ENCODE measurements around the gene LY9. TPM values are rescaled to one million over a fixed set of nuclear protein-coding genes. Genes with fewer than 3 reads are reported as not detected.
"Not testable (repeated sequence)": the region's sequence is repeated elsewhere in the genome, so short reads cannot be mapped to it uniquely, and the experiment has no call there.

The LY9 gene
- total RNA-seq, 3 donors from 2014 or later: 1.3 to 2.5 (median 2.3) TPM

DNA sequence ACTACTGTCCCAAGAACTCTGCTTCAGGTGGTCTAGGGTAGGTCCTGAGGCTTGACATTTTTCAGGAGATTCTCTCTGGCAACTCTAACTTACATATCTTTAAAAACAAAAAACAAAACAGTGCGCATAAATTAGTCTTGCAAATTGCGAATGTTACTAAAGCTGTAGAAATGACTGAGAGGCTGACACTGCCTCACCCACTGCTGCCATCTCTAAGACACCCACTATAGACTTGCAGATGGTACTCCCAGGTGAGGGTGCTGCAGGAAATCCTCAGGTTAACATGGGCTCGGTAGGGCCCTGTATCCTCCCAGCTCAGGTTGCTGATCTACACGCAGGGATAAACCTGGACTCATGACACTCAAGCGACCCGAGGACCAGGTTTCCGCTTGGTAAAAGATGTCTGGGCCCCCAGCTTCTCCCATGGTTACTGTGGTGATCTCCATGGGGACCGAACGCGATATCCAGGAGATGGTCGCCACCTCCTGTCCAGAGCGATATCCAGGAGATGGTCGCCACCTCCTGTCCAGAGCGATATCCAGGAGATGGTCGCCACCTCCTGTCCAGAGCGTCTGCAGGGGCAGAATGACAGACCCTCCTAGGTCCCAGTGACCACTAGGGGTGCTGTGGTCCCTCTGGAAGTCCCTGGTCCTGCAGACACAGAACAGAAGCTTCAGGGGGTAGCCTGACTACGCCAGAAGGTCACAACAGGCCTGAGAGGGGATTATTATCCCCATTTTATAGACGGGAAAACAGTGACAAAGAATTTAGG is 16.2 kb upstream of the LY9 start:
- intact Hi-C loops (cut with DNase I, micrococcal nuclease): no loop called here
- peaks cover 21% of the 10 kb centered on the region for H3K4me1 ChIP-seq (ENCODE audit: low read depth)
- DNase-seq: peak in 1 of 3 donors; percentile 30
- H3K9me3 ChIP-seq: no peaks in the 10 kb centered on the region
- no peak for ATAC-seq
- no peak overlapping the region for H3K4me3 ChIP-seq
- no peaks in the 10 kb centered on the region for H3K36me3 ChIP-seq (ENCODE audit: low read depth)
- TF ChIP-seq CTCF (IDR thresholded peaks at IDR 0.05): no peak

- intact Hi-C loops (cut with DNase I, micrococcal nuclease): no loop called here
- Histone ChIP-seq H3K36me3 (ENCODE audit: low read depth) (no peaks in the 10 kb centered on the region), H3K4me1 (ENCODE audit: low read depth) (peaks cover 21% of the 10 kb centered on the region), H3K4me3 (no peak overlapping the region), H3K9me3 (no peaks in the 10 kb centered on the region)
- no peak for DNase-seq
- no peak for TF ChIP-seq CTCF (IDR thresholded peaks at IDR 0.05)
- no peak for ATAC-seq
Observed at GRCh38 chr1:160780398-160780755, 15.6 kb upstream of the LY9 start.

DNA sequence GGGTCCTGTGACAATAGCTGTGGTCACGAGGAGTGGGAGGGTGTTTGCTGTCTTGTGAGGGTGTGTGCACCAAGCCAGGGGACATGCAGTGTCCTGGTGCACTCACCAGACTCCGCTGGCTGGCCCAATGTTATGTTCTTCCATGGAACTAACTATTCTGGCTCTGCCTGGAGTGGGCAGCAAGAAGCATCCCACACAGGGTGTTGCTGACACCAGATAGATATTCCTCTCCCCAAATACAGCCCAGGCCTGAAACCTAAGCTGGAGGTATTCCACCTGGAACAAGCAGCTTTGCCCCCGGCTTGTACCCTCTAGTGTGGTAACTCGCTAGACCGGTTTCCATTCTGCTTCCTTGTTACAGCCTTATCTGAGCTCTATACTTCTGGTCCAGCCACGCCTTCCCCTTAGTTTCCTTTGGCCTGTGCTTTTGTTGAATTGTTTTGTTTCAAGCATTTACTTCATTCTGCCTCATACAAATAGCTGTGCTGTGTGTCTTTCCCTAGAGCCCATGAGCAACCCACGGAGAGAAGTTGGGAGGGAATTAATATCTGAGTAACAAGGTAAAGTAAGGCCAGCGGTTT is 14.7 kb upstream of the LY9 start:
- peaks cover 1% of the 10 kb centered on the region for H3K9me3 ChIP-seq
- no peak for TF ChIP-seq CTCF (IDR thresholded peaks at IDR 0.05)
- peaks cover 21% of the 10 kb centered on the region for H3K4me1 ChIP-seq (ENCODE audit: low read depth)
- ATAC-seq (peak; percentile 92), DNase-seq (peak in 2 of 3 donors; percentile 56 to 93)
- intact Hi-C loops (cut with DNase I, micrococcal nuclease): no loop called here
- no peaks in the 10 kb centered on the region for H3K36me3 ChIP-seq (ENCODE audit: low read depth)
- H3K4me3 ChIP-seq: no peak overlapping the region

DNA sequence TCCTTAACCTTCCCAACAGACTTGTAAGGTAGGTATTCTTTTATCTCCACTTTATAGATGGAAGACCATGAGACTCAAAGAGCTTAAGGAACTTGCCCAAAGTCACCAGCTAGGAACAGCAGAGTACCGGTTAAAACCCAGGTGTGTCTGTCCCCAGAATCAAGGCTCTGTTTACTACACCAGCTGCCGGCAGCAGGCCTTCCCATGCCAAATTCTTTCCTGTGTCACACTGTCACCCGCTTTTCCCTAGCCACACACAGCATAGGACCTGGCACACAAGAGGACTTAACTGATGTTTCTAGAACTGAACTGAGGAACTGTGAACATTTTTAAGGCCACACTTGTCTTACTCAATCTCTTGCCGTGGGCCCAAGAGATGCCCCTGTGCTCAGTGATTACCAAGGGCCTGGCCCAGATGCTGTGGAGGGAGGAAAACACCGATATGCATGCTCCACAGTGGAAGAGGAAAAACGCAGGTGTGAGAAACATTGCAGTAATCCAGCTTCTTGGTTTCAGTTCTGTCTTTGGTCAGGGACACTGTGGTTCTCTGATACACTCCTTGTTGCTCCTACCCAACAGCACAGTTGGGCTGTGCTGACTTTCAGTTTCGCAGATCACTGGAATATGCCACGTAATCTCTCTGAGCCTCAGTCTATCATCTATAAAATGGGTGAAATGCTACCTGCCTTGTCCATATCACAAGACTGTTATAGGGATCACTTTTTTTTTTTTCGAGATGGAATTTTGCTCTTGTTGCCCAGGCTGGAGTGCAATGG is 13.9 kb upstream of the LY9 start:
- intact Hi-C loops (cut with DNase I, micrococcal nuclease): no loop called here
- peak; percentile 72 for ATAC-seq
- no peak overlapping the region for H3K4me3 ChIP-seq
- no peak for TF ChIP-seq CTCF (IDR thresholded peaks at IDR 0.05)
- peak in 1 of 3 donors; percentile 37 for DNase-seq
- H3K9me3 ChIP-seq: peaks cover 5% of the 10 kb centered on the region
- H3K36me3 ChIP-seq (ENCODE audit: low read depth): no peaks in the 10 kb centered on the region
- peaks cover 21% of the 10 kb centered on the region for H3K4me1 ChIP-seq (ENCODE audit: low read depth)

- H3K36me3 ChIP-seq (ENCODE audit: low read depth); intact Hi-C loops (cut with DNase I, micrococcal nuclease); H3K9me3 ChIP-seq; H3K4me3 ChIP-seq: not testable (repeated sequence)
- peak; percentile 17 for ATAC-seq
- peak; percentile 70 to 84 (median 78) for DNase-seq
- H3K4me1 ChIP-seq (ENCODE audit: low read depth): peaks cover 21% of the 10 kb centered on the region
Observed at GRCh38 chr1:160782988-160783765, 12.8 kb upstream of the LY9 start.
